Gastrocnemius medialis (tissue), 4 donors: Measurements from ENCODE around the gene SMURF2.

Experiments
- CTCF ChIP-seq, 5 experiments: fragments of 450-650 bp in 3 of 5; fragments of 200-600 bp in 2 of 5; sonication (generic) in 2 of 5; IDR thresholded peaks in 4 of 5; conservative IDR thresholded peaks in 1 of 5; 1 replicate in 4 of 5; 2 replicates in 1 of 5; pipeline ENCODE4 v1.5.1; 2016 to 2019; ENCODE audit warnings: antibody characterized with exemption in 5 of 5, mild to moderate bottlenecking in 3 of 5, moderate library complexity in 3 of 5
- POLR2A ChIP-seq, 2 donors: fragments of 450-650 bp; IDR thresholded peaks; one replicate each; pipeline ENCODE4 v1.6.1; 2017; ENCODE audit warnings: antibody characterized with exemption in 2 of 2, mild to moderate bottlenecking in 2 of 2, moderate library complexity in 2 of 2

GRCh38 chr17:64519601-64520000, 142.5 kb downstream of the SMURF2 start:
- TF ChIP-seq CTCF (IDR thresholded peaks at IDR 0.05 in 4 of 5, conservative IDR thresholded peaks at IDR 0.05 in 1 of 5) (no peak), POLR2A (IDR thresholded peaks at IDR 0.05) (no peak)
